ENCODE data around the gene IL17RD. TPM values are rescaled to one million over a fixed set of nuclear protein-coding genes. Genes with fewer than 3 reads are reported as not detected.

Gene IL17RD
- total RNA-seq, 1 experiment from 2014 or later, result 8.3 TPM

DNA sequence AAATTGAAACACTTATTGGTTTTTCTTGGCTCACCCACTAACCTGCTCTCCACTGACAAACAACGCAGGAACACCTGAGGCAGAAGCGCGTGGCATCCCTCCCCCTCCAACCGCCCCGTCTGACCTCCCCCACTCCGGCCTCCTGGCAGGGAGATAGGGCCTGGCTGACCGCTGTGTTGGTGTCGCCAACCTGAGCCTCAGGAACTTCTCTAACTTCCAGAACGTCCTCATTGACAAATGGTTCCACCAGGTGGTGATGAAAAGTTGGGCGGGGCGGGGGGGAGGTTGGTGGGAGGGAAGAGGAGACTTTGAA, 22.8 kb downstream of the IL17RD start:
- intact Hi-C loops (cut with micrococcal nuclease; ENCODE audit: unreplicated experiment), result no loop called here
- TF ChIP-seq EZH2 (IDR thresholded peaks at IDR 0.05; ENCODE audit: low read depth), result no peak
- TF ChIP-seq, protein P1, sequence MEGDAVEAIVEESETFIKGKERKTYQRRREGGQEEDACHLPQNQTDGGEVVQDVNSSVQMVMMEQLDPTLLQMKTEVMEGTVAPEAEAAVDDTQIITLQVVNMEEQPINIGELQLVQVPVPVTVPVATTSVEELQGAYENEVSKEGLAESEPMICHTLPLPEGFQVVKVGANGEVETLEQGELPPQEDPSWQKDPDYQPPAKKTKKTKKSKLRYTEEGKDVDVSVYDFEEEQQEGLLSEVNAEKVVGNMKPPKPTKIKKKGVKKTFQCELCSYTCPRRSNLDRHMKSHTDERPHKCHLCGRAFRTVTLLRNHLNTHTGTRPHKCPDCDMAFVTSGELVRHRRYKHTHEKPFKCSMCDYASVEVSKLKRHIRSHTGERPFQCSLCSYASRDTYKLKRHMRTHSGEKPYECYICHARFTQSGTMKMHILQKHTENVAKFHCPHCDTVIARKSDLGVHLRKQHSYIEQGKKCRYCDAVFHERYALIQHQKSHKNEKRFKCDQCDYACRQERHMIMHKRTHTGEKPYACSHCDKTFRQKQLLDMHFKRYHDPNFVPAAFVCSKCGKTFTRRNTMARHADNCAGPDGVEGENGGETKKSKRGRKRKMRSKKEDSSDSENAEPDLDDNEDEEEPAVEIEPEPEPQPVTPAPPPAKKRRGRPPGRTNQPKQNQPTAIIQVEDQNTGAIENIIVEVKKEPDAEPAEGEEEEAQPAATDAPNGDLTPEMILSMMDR (conservative IDR thresholded peaks at IDR 0.05), result no peak
- H3K4me1 ChIP-seq (replicated peaks; ENCODE audit: insufficient read depth), result no peaks in the 10 kb centered on the region
- CTCF ChIA-PET, result no interaction called here
- no peaks in the 10 kb centered on the region for H3K27me3 ChIP-seq (ENCODE audit: insufficient read depth, low read depth)
- H2AFZ ChIP-seq, result no peak overlapping the region
- H3K36me3 ChIP-seq (ENCODE audit: low read depth), result no peaks in the 10 kb centered on the region
- H3K4me3 ChIP-seq, result no peak overlapping the region
- no TSS peak for BruUV-seq (replicated peaks)
- no peak overlapping the region for H3K4me2 ChIP-seq
- H3F3A ChIP-seq (ENCODE audit: insufficient read depth, low read depth), result 0 out of 2 replicates have a peak, but pooled peaks cover 5% of the 10 kb centered on the region
- no peaks in the 10 kb centered on the region for H3K9me2 ChIP-seq (ENCODE audit: insufficient read depth)
- no peaks in the 10 kb centered on the region for H4K20me1 ChIP-seq (ENCODE audit: insufficient read depth)
- H3K27ac ChIP-seq, result no peak overlapping the region
- H3K9me3 ChIP-seq (ENCODE audit: insufficient read depth, low read depth), result no peaks in the 10 kb centered on the region
- no peak for DNase-seq
- POLR2A ChIA-PET (ENCODE audit: unreplicated experiment), result no interaction called here
- H3K79me2 ChIP-seq (ENCODE audit: low read depth), result no peaks in the 10 kb centered on the region

DNA sequence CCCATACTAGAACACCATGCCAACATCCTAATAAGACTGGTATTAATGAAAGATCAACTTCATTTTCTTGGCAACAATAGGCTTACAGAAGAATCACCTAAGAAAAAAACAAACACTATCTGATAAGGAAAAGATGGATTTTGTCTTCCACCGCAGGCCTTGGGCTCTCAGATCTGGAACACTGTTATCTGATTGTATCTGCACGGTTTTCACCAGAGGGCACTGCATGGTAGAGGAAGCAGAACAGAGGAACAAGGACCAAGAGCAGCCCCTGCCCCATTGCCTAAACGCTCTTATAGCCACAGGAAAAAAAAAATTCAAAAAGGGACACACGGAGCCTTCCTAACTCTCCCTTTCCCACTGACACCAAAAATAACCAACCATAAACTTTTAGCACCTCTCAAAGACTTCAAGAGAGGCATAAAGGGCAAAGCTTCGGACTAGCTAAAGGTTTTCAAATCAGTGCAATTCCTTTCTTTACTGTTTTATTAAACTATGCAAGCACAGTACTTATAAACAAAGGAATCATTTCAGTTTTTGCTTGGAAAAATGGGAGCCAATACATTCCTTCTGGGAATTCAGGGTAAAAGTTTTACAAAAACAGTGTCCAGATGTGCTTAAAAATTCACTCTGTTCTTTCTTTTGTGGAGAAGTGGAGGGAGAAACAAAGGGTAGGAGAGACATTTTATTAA, 23.3 kb downstream of the IL17RD start:
- DNase-seq, result no peak
- Histone ChIP-seq H3K79me2 (ENCODE audit: low read depth) (no peaks in the 10 kb centered on the region), H4K20me1 (ENCODE audit: insufficient read depth) (no peaks in the 10 kb centered on the region), H3K9me2 (ENCODE audit: insufficient read depth) (no peaks in the 10 kb centered on the region), H3F3A (ENCODE audit: insufficient read depth, low read depth) (no peaks in the 10 kb centered on the region), H3K4me1 (replicated peaks; ENCODE audit: insufficient read depth) (no peaks in the 10 kb centered on the region), H3K27ac (no peak overlapping the region), H3K9me3 (ENCODE audit: insufficient read depth, low read depth) (no peaks in the 10 kb centered on the region), H3K36me3 (ENCODE audit: low read depth) (no peaks in the 10 kb centered on the region), H3K27me3 (ENCODE audit: insufficient read depth, low read depth) (no peaks in the 10 kb centered on the region), H2AFZ (no peak overlapping the region), H3K4me2 (no peak overlapping the region), H3K4me3 (no peak overlapping the region)
- intact Hi-C loops (cut with micrococcal nuclease; ENCODE audit: unreplicated experiment), result no loop called here
- ChIA-PET POLR2A (ENCODE audit: unreplicated experiment) (interaction anchor here (0.5 kb wide), 1 partner anchor 9 kb away, joined by 3 read pairs; no protein-coding TSS in a partner anchor), CTCF (interaction anchor here (0.6 kb wide), 2 partner anchors 21 to 43 kb away, joined by 3 read pairs; no protein-coding TSS in a partner anchor)
- no TSS peak for BruUV-seq (replicated peaks)
- TF ChIP-seq EZH2 (IDR thresholded peaks at IDR 0.05; ENCODE audit: low read depth), result no peak
- TF ChIP-seq, protein P1 (conservative IDR thresholded peaks at IDR 0.05), result no peak

DNA sequence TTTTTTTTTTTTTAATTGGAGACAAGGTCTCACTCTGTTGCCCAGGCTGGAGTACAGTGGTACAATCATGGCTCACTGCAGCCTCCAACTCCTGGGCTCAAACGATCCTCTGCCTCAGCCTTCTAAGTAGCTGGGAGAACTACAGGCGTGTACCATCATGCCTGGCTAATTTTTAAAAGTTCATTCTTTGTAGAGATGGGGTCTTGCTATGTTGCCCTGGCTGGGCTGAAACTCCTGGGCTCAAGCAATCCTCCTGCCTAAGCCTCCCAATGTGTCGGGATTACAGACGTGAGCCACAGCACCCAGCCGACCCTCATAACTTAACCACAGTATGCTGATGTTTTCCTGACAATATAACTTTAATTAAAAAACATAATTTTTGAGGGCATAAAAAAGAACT, 24.3 kb downstream of the IL17RD start:
- H3K4me3 ChIP-seq, result no peak overlapping the region
- no peaks in the 10 kb centered on the region for H3K36me3 ChIP-seq (ENCODE audit: low read depth)
- ChIA-PET CTCF (interaction anchor here (0.6 kb wide), 1 partner anchor 42 kb away, joined by 3 read pairs; no protein-coding TSS in a partner anchor), POLR2A (ENCODE audit: unreplicated experiment) (no interaction called here)
- no peaks in the 10 kb centered on the region for H3K79me2 ChIP-seq (ENCODE audit: low read depth)
- H2AFZ ChIP-seq, result no peak overlapping the region
- no TSS peak for BruUV-seq (replicated peaks)
- H3K27ac ChIP-seq, result no peak overlapping the region
- intact Hi-C loops (cut with micrococcal nuclease; ENCODE audit: unreplicated experiment), result no loop called here
- no peak for TF ChIP-seq EZH2 (IDR thresholded peaks at IDR 0.05; ENCODE audit: low read depth)
- TF ChIP-seq, protein P1 (conservative IDR thresholded peaks at IDR 0.05), result no peak
- no peak for DNase-seq
- H4K20me1 ChIP-seq (ENCODE audit: insufficient read depth), result no peaks in the 10 kb centered on the region
- H3F3A ChIP-seq (ENCODE audit: insufficient read depth, low read depth), result no peaks in the 10 kb centered on the region
- H3K9me2 ChIP-seq (ENCODE audit: insufficient read depth), result no peaks in the 10 kb centered on the region
- H3K9me3 ChIP-seq (ENCODE audit: insufficient read depth, low read depth), result no peaks in the 10 kb centered on the region
- H3K4me2 ChIP-seq, result no peak overlapping the region
- no peaks in the 10 kb centered on the region for H3K27me3 ChIP-seq (ENCODE audit: insufficient read depth, low read depth)
- no peaks in the 10 kb centered on the region for H3K4me1 ChIP-seq (replicated peaks; ENCODE audit: insufficient read depth)
